CD4-positive, alpha-beta memory T cell (primary cell): ENCODE data around the gene PEPD. TPM values are rescaled to one million over a fixed set of nuclear protein-coding genes. Genes with fewer than 3 reads are reported as not detected.

Experiments
- CTCF ChIA-PET: fragments of 350-600 bp; sonication (Branson Sonifier 250); formaldehyde crosslinking; loops from one replicate; lab custom pipeline; 2021; ENCODE audit warnings: inconsistent platforms; ENCODE audit not compliant: partially characterized antibody; lab: Charles Lee
- POLR2A ChIA-PET: fragments of 350-600 bp; sonication (Branson Sonifier 250); formaldehyde crosslinking; loops from one replicate; lab custom pipeline; 2021; ENCODE audit not compliant: partially characterized antibody; lab: Charles Lee
- DNase-seq, 5 donors: peaks; one replicate each; pipeline versions ENCODE4 v3.0.0 to v3.0.0-alpha.2; 2020 to 2022; ENCODE audit warnings: mixed read lengths in 1 of 5
- H3K27ac ChIP-seq: one replicate; pipeline ENCODE4 v1.7.0; 2013; ENCODE audit warnings: low read depth, low read length
- H3K27me3 ChIP-seq: 2 replicates; pipeline ENCODE4 v1.7.0; 2013; ENCODE audit warnings: mild to moderate bottlenecking, low read length, moderate library complexity; ENCODE audit not compliant: insufficient read depth
- H3K36me3 ChIP-seq: 2 replicates; pipeline ENCODE4 v1.7.0; 2013; ENCODE audit warnings: mild to moderate bottlenecking, low read length, moderate library complexity; ENCODE audit not compliant: insufficient read depth
- H3K4me1 ChIP-seq: 2 replicates; pipeline ENCODE4 v1.7.0; 2013; ENCODE audit warnings: mild to moderate bottlenecking, low read length, moderate library complexity; ENCODE audit not compliant: insufficient read depth
- H3K4me3 ChIP-seq, 2 donors: one replicate each; pipeline ENCODE4 v1.7.0; 2013; ENCODE audit warnings: low read length in 2 of 2, mild to moderate bottlenecking in 1 of 2
- H3K9me3 ChIP-seq, 2 donors: one replicate each; pipeline ENCODE4 v1.7.0; 2013; ENCODE audit warnings: low read length in 2 of 2, control low read depth in 1 of 2; ENCODE audit not compliant: control insufficient read depth in 1 of 2
- H3K27ac Mint-ChIP-seq, 7 donors: one replicate each; pipeline ENCODE4 v1.8.0; 2020 to 2021; ENCODE audit warnings: mixed read lengths in 7 of 7, mild to moderate bottlenecking in 6 of 7, inconsistent platforms in 3 of 7, moderate library complexity in 3 of 7
- H3K27me3 Mint-ChIP-seq, 2 donors: one replicate each; pipeline ENCODE4 v1.8.0; 2020 to 2021; ENCODE audit warnings: mixed read lengths in 2 of 2
- H3K36me3 Mint-ChIP-seq, 2 donors: one replicate each; pipeline ENCODE4 v1.8.0; 2020 to 2021; ENCODE audit warnings: mixed read lengths in 2 of 2, inconsistent platforms in 1 of 2, mild to moderate bottlenecking in 1 of 2
- H3K4me1 Mint-ChIP-seq, 4 donors: one replicate each; pipeline ENCODE4 v1.8.0; 2020 to 2021; ENCODE audit warnings: mixed read lengths in 4 of 4, mild to moderate bottlenecking in 1 of 4
- H3K4me3 Mint-ChIP-seq, 8 donors: one replicate each; pipeline ENCODE4 v1.8.0; 2020 to 2021; ENCODE audit warnings: mixed read lengths in 8 of 8, mild to moderate bottlenecking in 7 of 8, moderate library complexity in 6 of 8, inconsistent platforms in 3 of 8
- H3K9me3 Mint-ChIP-seq, 8 donors: one replicate each; pipeline ENCODE4 v1.8.0; 2020 to 2021; ENCODE audit warnings: mixed read lengths in 8 of 8, mild to moderate bottlenecking in 5 of 8, inconsistent platforms in 3 of 8, moderate library complexity in 1 of 8
- intact Hi-C: fragments of 100-400 bp; cut with micrococcal nuclease; formaldehyde crosslinking; loops from one replicate; pipeline ENCODE4 v1.15.1; 2023
- polyA plus RNA-seq, 2 donors: library from polyadenylated mRNA; unstranded; fragments of 300-500 nt; fragmentation: Illumina TruSeq; gene quantifications; one replicate each; pipeline ENCODE4 v1.2.3, GENCODE V29; 2021
- total RNA-seq, 2 experiments: library from RNA; stranded (reverse); gene quantifications; one replicate each; pipeline ENCODE4 v1.2.3, GENCODE V29; 2021

The PEPD gene
- total and polyA plus RNA-seq, 4 experiments from 2014 or later = 27.6 to 213 (median 77.8) TPM

GRCh38 chr19:33359581-33359980 lies 162.0 kb downstream of the PEPD start:
- no peaks in the 10 kb centered on the region for H3K36me3 ChIP-seq
- ChIA-PET CTCF (interaction anchor here (1.1 kb wide), 1 partner anchor 215 kb away, joined by 3 read pairs; no protein-coding TSS in a partner anchor), POLR2A (interaction anchor here (1.0 kb wide), 1 partner anchor 13 kb away, joined by 3 read pairs; no protein-coding TSS in a partner anchor)
- H3K4me3 ChIP-seq = no peak overlapping the region
- H3K4me1 ChIP-seq = no peaks in the 10 kb centered on the region
- no peaks in the 10 kb centered on the region for H3K9me3 ChIP-seq
- no peak overlapping the region for H3K27ac ChIP-seq
- no peak for DNase-seq
- H3K4me1 Mint-ChIP-seq = no peaks in the 10 kb centered on the region
- H3K36me3 Mint-ChIP-seq = peaks cover 1 to 6% of the 10 kb centered on the region in 2 donors
- H3K27me3 ChIP-seq = no peaks in the 10 kb centered on the region
- H3K27me3 Mint-ChIP-seq = peaks cover 6 to 13% of the 10 kb centered on the region in 2 donors
- intact Hi-C loops = no loop called here
- no peak overlapping the region for H3K27ac Mint-ChIP-seq
- H3K9me3 Mint-ChIP-seq = peaks cover 4 to 12% (median 8%) of the 10 kb centered on the region in 8 donors
- no peak overlapping the region for H3K4me3 Mint-ChIP-seq

- peaks cover 6 to 13% of the 10 kb centered on the region in 2 donors for H3K27me3 Mint-ChIP-seq
- DNase-seq = no peak
- no peaks in the 10 kb centered on the region for H3K4me1 ChIP-seq
- intact Hi-C loops = no loop called here
- POLR2A ChIA-PET = no interaction called here
- H3K36me3 Mint-ChIP-seq = peaks cover 1 to 6% of the 10 kb centered on the region in 2 donors
- H3K9me3 Mint-ChIP-seq = peaks cover 4 to 12% (median 8%) of the 10 kb centered on the region in 8 donors
- CTCF ChIA-PET = no interaction called here
- no peaks in the 10 kb centered on the region for H3K36me3 ChIP-seq
- H3K4me1 Mint-ChIP-seq = no peaks in the 10 kb centered on the region
- no peak overlapping the region for H3K4me3 Mint-ChIP-seq
- H3K9me3 ChIP-seq = no peaks in the 10 kb centered on the region
- H3K27ac Mint-ChIP-seq = no peak overlapping the region
- no peak overlapping the region for H3K27ac ChIP-seq
- no peaks in the 10 kb centered on the region for H3K27me3 ChIP-seq
- no peak overlapping the region for H3K4me3 ChIP-seq
Measured at GRCh38 chr19:33358408-33358807, 163.2 kb downstream of the PEPD start.

- no peak for DNase-seq
- ChIA-PET POLR2A (no interaction called here), CTCF (interaction anchor here (0.5 kb wide), 1 partner anchor 15 kb away, joined by 3 read pairs; no protein-coding TSS in a partner anchor)
- intact Hi-C loops = no loop called here
- Histone ChIP-seq H3K27ac (no peak overlapping the region), H3K4me3 (no peak overlapping the region), H3K36me3 (no peaks in the 10 kb centered on the region), H3K27me3 (no peaks in the 10 kb centered on the region), H3K4me1 (no peaks in the 10 kb centered on the region), H3K9me3 (no peaks in the 10 kb centered on the region)
- peaks cover 1 to 6% of the 10 kb centered on the region in 2 donors for H3K36me3 Mint-ChIP-seq
- H3K27ac Mint-ChIP-seq = no peak overlapping the region
- no peaks in the 10 kb centered on the region for H3K4me1 Mint-ChIP-seq
- H3K4me3 Mint-ChIP-seq = no peak overlapping the region
- H3K9me3 Mint-ChIP-seq = peaks cover 4 to 12% (median 8%) of the 10 kb centered on the region in 8 donors
- H3K27me3 Mint-ChIP-seq = peaks cover 6 to 12% of the 10 kb centered on the region in 2 donors
Measured at GRCh38 chr19:33357556-33357955, 164.0 kb downstream of the PEPD start.

GRCh38 chr19:33355535-33355934 lies 166.1 kb downstream of the PEPD start:
- Mint-ChIP-seq H3K4me3 (no peak overlapping the region), H3K27ac (no peak overlapping the region), H3K27me3 (peaks cover 8 to 15% of the 10 kb centered on the region in 2 donors), H3K9me3 (peaks cover 4 to 12% (median 8%) of the 10 kb centered on the region in 8 donors), H3K36me3 (peaks cover 1 to 6% of the 10 kb centered on the region in 2 donors), H3K4me1 (no peaks in the 10 kb centered on the region)
- Histone ChIP-seq H3K27ac (no peak overlapping the region), H3K9me3 (no peaks in the 10 kb centered on the region), H3K36me3 (no peaks in the 10 kb centered on the region), H3K27me3 (no peaks in the 10 kb centered on the region), H3K4me1 (no peaks in the 10 kb centered on the region), H3K4me3 (no peak overlapping the region)
- no peak for DNase-seq
- POLR2A ChIA-PET = no interaction called here
- intact Hi-C loops = no loop called here
- CTCF ChIA-PET = no interaction called here

GRCh38 chr19:33350538-33351309 lies 170.9 kb downstream of the PEPD start:
- Histone ChIP-seq H3K27ac (no peak overlapping the region), H3K27me3 (peaks cover 9% of the 10 kb centered on the region), H3K4me1 (no peaks in the 10 kb centered on the region), H3K4me3 (no peak overlapping the region), H3K36me3 (no peaks in the 10 kb centered on the region), H3K9me3 (no peaks in the 10 kb centered on the region)
- Mint-ChIP-seq H3K27me3 (peaks cover 11 to 19% of the 10 kb centered on the region in 2 donors), H3K36me3 (peaks cover 0 to 2% of the 10 kb centered on the region in 2 donors), H3K9me3 (peaks cover 2 to 7% (median 3%) of the 10 kb centered on the region in 8 donors), H3K27ac (no peak overlapping the region), H3K4me1 (no peaks in the 10 kb centered on the region), H3K4me3 (no peak overlapping the region)
- CTCF ChIA-PET = no interaction called here
- no peak for DNase-seq
- intact Hi-C loops = no loop called here
- POLR2A ChIA-PET = no interaction called here

- Histone ChIP-seq H3K4me1 (no peaks in the 10 kb centered on the region), H3K9me3 (no peaks in the 10 kb centered on the region), H3K4me3 (no peak overlapping the region), H3K36me3 (no peaks in the 10 kb centered on the region), H3K27me3 (peaks cover 9% of the 10 kb centered on the region), H3K27ac (no peak overlapping the region)
- intact Hi-C loops = no loop called here
- DNase-seq = no peak
- ChIA-PET CTCF (no interaction called here), POLR2A (no interaction called here)
- Mint-ChIP-seq H3K27me3 (peaks cover 13 to 26% of the 10 kb centered on the region in 2 donors), H3K27ac (no peak overlapping the region), H3K4me3 (no peak overlapping the region), H3K4me1 (no peaks in the 10 kb centered on the region), H3K9me3 (peaks cover 0 to 3% (median 0%) of the 10 kb centered on the region in 8 donors), H3K36me3 (no peaks in the 10 kb centered on the region)
Measured at GRCh38 chr19:33349319-33350289, 172.0 kb downstream of the PEPD start.
